NCI-H82 treated with DMSO at 0.1 percent for 48 hours (cell line): ENCODE data around the gene SPIN4.
"Not testable (repeated sequence)": the region's sequence is repeated elsewhere in the genome, so short reads cannot be mapped to it uniquely, and the experiment has no call there.

Source experiments
- DNase-seq: peaks from one replicate; lab custom pipeline; 2025; ENCODE audit not compliant: unreplicated experiment; lab: John Stamatoyannopoulos, UW

Gene SPIN4

DNA sequence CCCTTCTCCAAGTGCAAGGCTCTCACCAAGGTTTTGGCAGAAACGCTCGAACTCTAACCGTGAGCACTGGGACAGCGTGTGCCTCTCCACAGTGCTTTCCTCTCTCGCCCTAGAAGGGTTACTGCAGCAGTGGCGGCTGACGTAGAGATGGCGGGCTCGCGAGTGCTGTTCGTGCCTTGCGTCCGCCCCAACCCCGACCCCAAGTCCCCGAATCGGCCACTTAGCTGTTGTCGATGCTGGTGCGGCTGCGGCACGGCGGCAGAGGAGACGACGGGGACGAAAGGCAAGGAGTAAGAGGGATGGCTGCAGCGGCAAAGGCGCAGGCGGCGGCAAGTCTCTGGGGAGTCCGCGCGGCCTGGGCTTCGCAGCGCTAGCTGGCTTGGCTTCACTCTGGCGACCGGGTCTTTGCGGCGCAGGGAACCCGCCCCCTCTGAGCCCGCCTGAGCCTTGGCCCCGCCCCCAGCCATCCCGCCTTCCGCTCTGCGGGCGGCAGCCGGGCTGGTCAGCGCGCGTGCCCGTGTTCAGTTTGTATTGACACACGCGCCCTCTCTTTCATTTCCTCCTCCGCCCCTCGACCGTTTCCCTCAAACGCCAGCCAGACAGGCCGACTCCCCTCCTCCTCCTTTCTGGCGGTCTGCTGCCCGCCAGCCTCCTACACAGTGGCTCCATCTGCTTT lies at the start of gene SPIN4:
SPIN4 (minus strand) TSS at position 392 of the 676 bp plus-strand sequence. CDS start 513 bp downstream, outside the sequence.
- DNase-seq, result peak; percentile 89

DNA sequence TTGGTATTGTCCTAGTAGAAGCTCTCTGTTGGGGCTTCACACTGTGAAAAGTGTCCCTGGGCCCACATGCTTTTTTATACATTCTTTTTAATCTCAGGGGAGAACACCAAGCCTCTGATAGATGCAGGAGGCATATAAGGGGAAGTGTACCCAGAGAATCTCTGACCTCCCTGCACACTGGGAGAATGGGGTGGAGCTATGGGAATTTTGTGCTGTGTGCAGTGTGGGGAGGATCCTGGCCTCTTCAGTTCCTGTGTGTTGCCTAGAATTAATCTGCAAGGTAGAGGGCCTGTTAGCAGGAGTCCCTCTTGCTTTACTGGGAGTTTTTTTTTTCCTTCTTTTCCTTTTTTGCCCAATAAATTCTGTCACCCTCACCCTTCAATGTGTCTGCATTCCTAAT lies 49.2 kb upstream of the SPIN4 start:
- no peak for DNase-seq

DNA sequence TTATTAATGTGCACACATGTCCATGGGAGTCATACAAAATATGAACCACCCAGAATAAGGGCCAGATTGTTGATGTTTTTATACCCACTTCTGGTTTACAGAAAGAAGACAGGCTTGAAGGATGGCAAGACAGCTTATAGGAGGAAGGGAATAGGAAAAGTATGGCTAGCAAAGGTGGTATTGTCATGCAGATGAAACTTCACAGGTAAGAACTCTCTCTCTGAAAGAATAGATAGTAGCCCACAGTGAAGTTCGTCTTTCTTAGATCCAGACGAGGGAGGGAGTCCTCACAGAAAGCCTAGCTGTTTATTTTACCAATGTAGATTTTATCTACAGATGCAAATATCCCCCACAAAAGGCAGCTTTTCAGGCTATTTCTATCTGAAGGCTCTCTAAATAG lies 43.7 kb upstream of the SPIN4 start:
- no peak for DNase-seq

DNA sequence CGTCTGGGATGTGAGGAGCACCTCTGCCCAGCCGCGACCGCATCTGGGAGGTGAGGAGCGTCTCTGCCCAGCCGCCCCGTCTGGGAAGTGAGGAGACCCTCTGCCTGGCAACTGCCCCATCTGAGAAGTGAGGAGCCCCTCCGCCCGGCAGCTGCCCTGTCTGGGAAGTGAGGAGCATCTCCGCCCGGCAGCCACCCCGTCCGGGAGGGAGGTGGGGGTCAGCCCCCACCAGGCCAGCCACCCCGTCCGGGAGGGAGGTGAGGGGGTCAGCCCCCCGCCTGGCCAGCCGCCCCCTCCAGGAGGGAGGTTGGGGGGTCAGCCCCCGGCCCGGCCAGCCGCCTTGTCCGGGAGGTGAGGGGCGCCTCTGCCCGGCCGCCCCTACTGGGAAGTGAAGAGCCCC lies 42.0 kb upstream of the SPIN4 start:
- not testable (repeated sequence) for DNase-seq

DNA sequence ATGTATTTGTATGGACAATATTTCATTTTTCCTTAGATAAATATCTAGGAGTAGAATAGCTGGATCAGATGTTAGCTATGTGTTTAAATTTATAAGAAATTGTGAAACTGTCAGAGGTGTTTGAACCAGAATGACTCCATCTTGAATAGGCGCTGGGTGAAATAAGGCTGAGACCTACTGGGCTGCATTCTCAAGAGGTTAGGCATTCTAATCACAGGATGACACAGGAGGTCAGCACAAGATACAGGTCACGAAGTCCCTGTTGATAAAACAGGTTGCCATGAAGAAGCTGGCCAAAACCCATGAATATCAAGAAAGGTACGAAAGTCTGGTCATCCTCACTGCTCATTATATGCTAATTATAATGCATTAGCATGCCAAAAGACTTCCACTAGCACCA lies 36.3 kb upstream of the SPIN4 start:
- DNase-seq, result no peak

DNA sequence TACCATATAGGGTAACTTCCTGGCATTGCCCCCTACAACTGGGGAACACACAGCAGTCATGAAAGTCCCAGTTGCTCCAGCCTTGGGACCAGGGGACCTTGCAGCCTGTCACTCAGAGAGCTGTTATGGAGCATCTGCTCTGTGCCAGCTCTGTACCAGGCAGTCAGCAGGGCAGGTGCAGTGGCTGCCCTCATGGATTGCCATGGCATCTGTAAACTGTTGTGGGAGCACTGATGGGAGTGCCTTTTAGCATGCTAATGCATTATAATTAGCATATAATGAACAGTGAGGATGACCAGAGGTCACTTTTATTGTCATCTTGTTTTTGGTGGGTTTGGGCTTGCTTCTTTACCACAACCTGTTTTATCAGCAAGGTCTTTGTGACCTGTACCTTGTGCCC lies 33.1 kb upstream of the SPIN4 start:
- DNase-seq, result not testable (repeated sequence)

DNA sequence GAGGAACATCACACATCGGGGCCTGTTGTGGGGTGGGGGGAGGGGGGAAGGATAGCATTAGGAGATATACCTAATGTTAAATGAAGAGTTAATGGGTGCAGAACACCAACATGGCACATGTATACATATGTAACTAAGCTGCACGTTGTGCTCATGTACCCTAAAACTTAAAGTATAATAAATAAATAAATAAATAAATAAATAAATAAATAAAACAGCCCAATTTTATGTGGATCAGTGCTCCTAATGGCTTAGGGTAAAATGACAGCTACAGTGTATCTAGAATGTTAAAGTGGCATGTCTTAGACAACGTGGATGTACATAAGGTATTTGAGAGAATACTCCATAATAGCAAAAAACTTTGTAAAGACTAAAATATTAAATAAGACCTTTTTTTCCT lies 21.9 kb upstream of the SPIN4 start:
- not testable (repeated sequence) for DNase-seq

DNA sequence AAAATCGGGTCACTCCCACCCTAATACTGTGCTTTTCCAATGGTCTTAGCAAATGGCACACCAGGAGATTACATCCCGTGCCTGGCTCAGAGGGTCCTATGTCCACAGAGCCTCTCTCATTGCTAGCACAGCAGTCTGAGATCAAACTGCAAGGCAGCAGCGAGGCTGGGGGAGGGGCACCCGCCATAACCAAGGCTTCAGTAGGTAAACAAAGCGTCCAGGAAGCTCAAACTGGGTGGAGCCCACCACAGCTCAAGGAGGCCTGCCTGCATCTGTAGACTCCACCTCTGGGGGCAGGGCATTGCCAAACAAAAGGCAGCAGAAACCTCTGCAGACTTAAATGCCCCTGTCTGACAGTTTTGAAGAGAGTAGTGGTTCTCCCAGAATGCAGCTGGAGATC lies 16.6 kb upstream of the SPIN4 start:
- not testable (repeated sequence) for DNase-seq

DNA sequence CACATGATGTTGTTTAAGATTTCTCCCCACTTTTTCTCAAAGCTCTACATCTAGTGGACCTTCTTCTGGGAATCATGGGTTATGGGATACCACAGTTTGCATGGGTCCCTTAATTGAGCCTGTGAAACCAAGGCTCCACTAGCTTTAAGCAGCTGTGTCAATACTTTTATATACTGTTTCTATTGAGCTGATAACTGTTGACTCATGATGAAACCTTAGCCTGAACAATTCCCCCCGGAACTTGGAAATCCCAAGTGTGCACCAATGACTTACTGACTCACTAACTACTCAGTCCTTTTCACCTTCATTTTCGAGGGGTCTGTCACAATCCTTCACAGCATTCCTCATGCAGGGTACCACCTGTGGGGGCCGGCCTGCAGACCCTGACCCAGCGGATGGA lies 12.7 kb upstream of the SPIN4 start:
- DNase-seq, result no peak

DNA sequence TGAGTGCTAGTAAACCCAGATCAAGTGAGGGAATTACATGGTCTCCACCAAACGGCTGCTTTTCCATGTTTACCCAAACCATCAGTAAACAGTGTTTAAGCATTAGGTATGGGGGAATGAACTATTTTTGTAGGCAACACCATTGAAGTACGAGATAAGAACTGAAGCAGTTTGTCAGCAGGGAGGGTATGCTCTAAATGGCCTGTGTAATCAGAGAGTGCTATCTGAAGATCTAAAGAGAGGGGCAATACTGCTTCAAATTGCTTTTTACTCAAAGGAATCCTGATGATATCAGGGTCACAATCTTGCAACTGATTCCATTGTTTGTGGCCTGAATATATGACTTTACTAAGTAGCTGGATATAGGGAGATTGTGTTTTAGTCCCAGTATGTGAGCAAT lies 10.4 kb upstream of the SPIN4 start:
- DNase-seq, result no peak

DNA sequence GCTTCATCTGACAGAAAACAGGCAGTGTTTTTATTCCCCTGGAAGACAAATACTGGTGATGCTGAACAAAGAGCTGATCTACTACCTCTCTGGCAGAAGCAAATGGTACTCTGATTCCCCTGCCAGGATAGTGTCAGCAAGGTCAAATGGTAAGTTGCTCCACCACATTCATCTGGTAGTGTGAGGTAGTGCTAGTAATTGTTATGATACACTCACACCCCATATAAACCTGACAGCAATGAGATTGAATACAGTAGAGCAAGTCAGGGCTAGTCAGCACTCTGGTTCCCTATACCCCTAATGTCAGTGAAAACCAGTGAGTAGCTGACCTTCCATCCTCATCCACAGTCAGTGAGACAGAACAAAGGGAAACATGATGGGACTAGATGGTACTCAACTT lies 3.4 kb upstream of the SPIN4 start:
- DNase-seq, result no peak

DNA sequence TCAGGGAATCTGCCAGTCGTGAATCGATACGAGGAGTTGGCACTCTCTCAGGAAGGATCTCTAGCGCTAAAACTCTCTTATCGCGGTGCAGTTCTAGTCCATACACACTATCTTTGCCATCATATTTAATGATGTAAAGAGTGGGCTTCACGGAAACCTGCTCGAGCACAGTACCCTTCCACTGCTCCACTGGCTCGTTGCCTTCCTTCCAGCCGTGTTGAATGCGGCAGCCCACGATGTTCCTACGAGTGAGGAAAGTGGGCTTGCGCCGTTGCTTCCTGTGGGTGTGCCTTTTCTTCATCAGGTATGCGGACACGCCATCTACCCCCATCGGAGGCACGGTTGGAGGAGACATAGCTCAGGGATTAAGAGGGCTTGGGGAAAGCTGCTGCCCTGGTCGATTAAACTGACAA lies 661 bp downstream of the SPIN4 start:
- peak; percentile 46 for DNase-seq

DNA sequence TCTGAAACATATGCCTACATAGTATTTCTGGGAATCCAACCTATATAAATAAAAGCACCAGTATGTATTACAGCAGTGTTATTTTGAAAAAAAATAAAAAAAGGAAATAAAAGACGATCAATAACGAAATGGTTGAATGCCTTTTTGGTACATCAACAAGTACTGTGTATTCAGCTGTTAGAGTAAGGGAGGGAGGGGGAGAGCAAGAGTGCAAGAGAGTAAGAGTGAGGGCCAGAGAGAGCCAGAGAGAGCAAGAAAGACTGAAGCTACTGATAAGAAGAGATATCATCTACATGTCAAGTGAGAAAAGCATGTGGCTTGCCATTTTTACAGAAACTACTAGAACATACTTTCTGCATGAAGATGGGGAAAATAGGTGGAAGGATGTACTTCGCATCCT lies 1.8 kb downstream of the SPIN4 start:
- peak; percentile 3 for DNase-seq

DNA sequence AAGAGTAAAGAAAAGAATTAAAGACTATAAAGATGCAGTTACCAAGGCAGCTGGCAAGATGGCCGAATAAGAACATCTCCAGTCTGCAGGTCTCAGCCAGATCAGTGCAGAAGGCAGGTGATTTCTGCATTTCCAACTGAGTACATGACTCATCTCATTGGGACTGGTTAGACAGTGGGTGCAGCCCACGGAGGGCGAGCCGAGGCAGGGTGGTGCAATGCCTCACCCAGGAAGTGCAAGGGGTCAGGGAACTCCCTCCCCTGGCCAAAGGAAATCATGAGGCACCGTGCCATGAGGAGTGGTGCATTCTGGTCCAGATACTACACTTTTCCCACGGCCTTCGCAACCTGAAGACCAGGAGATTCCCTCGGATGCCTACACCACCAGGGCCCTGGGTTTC lies 20.5 kb downstream of the SPIN4 start:
- no peak for DNase-seq

DNA sequence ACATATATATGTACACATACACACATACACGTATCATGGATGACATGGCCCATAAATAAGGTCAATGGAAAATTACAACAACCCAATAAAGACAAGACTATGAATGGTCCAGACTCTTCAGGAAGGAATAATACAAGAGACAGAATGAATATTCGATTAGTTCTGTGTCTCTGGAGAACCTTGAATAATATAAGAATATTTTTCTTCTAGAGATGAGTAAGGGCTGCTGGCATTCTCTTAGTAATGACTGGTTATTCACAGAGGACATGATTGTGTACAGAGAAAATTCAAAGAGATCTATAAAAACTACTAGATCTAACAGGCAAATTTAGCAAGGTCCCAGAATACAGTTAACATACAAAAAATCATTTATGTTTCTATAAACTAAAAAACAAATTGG lies 23.3 kb downstream of the SPIN4 start:
- no peak for DNase-seq

DNA sequence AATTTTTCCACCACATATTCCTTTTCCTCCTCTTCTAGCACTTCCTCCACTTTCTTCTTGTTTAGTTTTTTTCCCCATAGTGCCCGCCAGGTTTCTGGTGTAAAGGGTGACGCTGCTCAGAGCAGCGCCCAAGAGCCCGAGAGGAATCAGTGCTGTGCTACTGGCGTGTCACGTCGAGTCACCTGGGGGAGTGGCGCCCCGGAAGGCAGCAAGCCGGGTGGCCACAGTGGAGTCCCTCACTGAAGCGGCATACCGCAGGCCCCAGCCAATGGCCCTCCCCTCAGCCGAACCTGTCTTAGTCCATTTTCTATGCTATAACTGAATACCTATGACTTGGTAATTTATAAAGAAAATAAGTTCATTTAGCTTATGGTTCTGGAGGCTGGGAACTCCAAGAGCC lies 51.5 kb downstream of the SPIN4 start:
- no peak for DNase-seq
